Tibial artery (tissue), 4 donors: ENCODE measurements around the gene GET4.

Experiments
- DNase-seq, 2 donors: peaks; one replicate each; pipeline ENCODE4 v3.0.0-alpha.2; 2019
- H3K27ac ChIP-seq, 2 donors: fragments of 200-600 bp; sonication (generic) in 1 of 2; 1 replicate in 1 of 2; 2 replicates in 1 of 2; pipeline ENCODE4 v1.5.1; 2018 to 2019; ENCODE audit warnings: mild to moderate bottlenecking in 1 of 2
- H3K27me3 ChIP-seq, 2 donors: fragments of 200-600 bp; sonication (generic) in 1 of 2; one replicate each; pipeline versions ENCODE4 v1.5.1 to v1.6.0; 2016 to 2019
- H3K36me3 ChIP-seq, 3 donors: fragments of 200-600 bp; sonication (generic) in 2 of 3; one replicate each; pipeline ENCODE4 v1.5.1; 2016 to 2019; ENCODE audit warnings: mild to moderate bottlenecking in 2 of 3
- H3K4me1 ChIP-seq, 4 donors: fragments of 200-600 bp; sonication (generic) in 2 of 4; 1 replicate in 3 of 4; 2 replicates in 1 of 4; pipeline ENCODE4 v1.5.1; 2016 to 2019
- H3K4me3 ChIP-seq, 2 donors: fragments of 200-600 bp; sonication (generic) in 1 of 2; 1 replicate in 1 of 2; 2 replicates in 1 of 2; pipeline ENCODE4 v1.5.1; 2018 to 2019; ENCODE audit warnings: mild to moderate bottlenecking in 2 of 2
- H3K9me3 ChIP-seq, 3 donors: fragments of 200-600 bp; sonication (generic) in 1 of 3; one replicate each; pipeline ENCODE4 v1.5.1; 2016 to 2019
- intact Hi-C: fragments of 100-400 bp; cut with DNase I; formaldehyde crosslinking; loops from one replicate; pipeline ENCODE4 v1.15.0; 2023; ENCODE audit warnings: low total_unique reads
- TF ChIP-seq, protein P1 (sequence below), 2 experiments: fragments of 200-600 bp in 1 of 2; fragments of 450-650 bp in 1 of 2; IDR thresholded peaks; one replicate each; pipeline ENCODE4 v1.5.1; 2017 to 2019; ENCODE audit warnings: antibody characterized with exemption in 2 of 2, mild to moderate bottlenecking in 1 of 2, moderate library complexity in 1 of 2

GET4 gene

DNA sequence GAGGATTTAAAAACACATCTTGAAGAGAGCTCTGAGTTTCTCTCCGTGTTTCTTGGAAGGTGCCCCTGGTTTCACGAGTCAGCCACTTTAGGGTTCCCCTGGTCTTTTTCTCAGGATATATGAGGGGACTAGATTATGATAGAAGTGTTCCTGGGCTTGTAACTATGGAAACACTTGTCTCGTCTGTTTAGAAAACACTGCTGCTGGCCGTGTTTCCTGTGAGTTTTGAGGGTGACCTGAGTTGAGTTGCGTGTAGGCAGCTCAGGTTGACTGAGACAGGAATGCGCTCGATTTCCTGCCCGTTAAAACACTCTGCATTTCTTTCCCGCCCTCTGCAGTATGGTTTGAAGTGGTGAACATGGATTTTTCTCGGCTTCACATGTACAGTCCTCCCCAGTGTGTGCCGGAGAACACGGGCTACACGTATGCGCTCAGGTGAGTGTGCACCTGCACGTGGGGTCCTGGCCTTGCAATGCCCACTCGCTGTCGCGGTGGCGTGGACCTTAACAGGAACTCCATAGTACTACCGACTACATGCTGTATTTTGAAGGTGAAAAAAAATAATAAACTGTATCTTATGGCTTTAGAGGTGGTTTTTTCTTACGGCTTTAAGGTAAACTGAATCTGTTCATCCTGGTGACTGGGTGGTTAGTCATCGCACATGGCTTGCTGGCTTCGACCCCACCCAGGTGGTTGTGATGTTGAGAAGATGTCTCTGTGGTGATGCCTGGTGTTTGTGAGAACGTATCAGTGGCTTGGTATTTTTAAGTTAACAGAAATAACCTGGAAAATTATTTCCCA, 44.0 kb upstream of the GET4 start, which contains the start of gene SUN1:
TSS of gene SUN1 (plus strand) at position 310 of the 801 bp plus-strand sequence. CDS start at position 359, 49 bp downstream.
- Histone ChIP-seq H3K4me1 (peaks cover 22 to 95% (median 68%) of the 10 kb centered on the region in 4 donors), H3K4me3 (peak within 1 kb of the TSS; percentile 23 to 34), H3K27me3 (no peaks in the 10 kb centered on the region), H3K27ac (peak within 1 kb of the TSS; percentile 87 to 91), H3K9me3 (no peaks in the 10 kb centered on the region), H3K36me3 (peaks cover 0 to 7% (median 0%) of the 10 kb centered on the region in 3 donors)
- intact Hi-C loops: loop anchor here (10.0 kb wide), 1 partner anchor 48 kb away; no protein-coding TSS in a partner anchor
- no peak for DNase-seq
- TF ChIP-seq, protein P1, sequence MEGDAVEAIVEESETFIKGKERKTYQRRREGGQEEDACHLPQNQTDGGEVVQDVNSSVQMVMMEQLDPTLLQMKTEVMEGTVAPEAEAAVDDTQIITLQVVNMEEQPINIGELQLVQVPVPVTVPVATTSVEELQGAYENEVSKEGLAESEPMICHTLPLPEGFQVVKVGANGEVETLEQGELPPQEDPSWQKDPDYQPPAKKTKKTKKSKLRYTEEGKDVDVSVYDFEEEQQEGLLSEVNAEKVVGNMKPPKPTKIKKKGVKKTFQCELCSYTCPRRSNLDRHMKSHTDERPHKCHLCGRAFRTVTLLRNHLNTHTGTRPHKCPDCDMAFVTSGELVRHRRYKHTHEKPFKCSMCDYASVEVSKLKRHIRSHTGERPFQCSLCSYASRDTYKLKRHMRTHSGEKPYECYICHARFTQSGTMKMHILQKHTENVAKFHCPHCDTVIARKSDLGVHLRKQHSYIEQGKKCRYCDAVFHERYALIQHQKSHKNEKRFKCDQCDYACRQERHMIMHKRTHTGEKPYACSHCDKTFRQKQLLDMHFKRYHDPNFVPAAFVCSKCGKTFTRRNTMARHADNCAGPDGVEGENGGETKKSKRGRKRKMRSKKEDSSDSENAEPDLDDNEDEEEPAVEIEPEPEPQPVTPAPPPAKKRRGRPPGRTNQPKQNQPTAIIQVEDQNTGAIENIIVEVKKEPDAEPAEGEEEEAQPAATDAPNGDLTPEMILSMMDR (IDR thresholded peaks at IDR 0.05): no peak

DNA sequence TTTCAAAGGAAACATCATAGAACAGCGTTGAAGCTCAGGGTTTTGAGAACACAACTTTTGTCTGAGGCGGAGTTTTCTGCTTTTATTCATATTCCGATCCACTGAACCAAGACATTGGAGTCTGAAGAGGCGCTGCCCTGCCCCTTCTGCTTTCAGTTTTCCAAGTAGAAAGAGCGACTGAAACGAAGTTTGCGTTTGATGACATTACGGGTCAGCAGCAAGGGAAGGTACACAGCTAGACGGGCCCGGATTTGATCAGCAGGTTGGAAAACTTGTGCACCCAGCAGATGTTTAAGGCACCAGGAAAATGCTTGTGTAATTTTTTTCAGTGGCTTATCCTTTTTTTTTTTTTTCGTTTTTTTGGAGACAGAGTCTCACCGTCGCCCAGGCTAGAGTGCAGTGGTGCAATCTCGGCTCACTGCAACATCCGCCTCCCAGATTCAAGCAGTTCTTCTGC, 43.4 kb upstream of the GET4 start:
- no peak for DNase-seq
- no peaks in the 10 kb centered on the region for H3K9me3 ChIP-seq
- H3K27ac ChIP-seq: peak overlapping the region; percentile 87 to 91
- H3K27me3 ChIP-seq: no peaks in the 10 kb centered on the region
- intact Hi-C loops: loop anchor here (10.0 kb wide), 1 partner anchor 48 kb away; no protein-coding TSS in a partner anchor
- peaks cover 0 to 9% (median 0%) of the 10 kb centered on the region in 3 donors for H3K36me3 ChIP-seq
- H3K4me3 ChIP-seq: peak overlapping the region in 1 of 2 donors; percentile 34
- H3K4me1 ChIP-seq: peaks cover 22 to 96% (median 70%) of the 10 kb centered on the region in 4 donors
- TF ChIP-seq, protein P1 (IDR thresholded peaks at IDR 0.05): no peak

DNA sequence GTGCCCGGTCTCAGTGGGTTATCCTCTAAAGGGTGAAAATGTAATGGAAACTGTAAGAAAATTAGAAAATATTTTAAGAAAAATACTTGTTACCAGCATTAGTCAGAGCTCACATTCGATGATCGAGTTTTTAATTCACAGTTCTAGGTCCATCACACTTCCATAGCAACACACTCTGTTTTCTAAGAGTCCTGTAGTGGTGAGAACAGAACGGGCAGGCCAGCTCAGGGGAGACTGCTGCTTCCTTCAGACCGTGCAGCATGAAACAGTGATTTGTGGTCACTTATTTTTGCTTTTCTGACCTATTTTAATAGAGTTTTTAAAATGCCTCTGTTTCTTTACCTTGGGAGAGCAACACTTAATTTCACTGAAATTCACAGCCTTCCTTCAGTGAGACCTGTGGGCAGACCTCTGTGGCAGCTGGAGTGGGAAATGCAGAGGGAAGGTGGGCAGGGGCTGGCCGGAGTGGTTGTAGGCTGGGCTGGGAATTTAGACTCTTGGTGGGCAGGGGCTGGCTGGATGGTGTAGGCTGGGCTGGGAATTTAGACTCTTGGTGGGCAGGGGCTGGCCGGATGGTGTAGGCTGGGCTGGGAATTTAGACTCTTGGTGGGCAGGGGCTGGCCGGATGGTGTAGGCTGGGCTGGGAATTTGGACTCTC, 42.6 kb upstream of the GET4 start:
- TF ChIP-seq, protein P1 (IDR thresholded peaks at IDR 0.05): no peak
- H3K36me3 ChIP-seq: peaks cover under 1 to 13% (median 4%) of the 10 kb centered on the region in 3 donors
- H3K4me3 ChIP-seq: no peak overlapping the region
- H3K9me3 ChIP-seq: no peaks in the 10 kb centered on the region
- H3K4me1 ChIP-seq: peaks cover 22 to 97% (median 73%) of the 10 kb centered on the region in 4 donors
- intact Hi-C loops: loop anchor here (10.0 kb wide), 1 partner anchor 49 kb away; no protein-coding TSS in a partner anchor
- no peak for DNase-seq
- peak overlapping the region; percentile 87 to 91 for H3K27ac ChIP-seq
- no peaks in the 10 kb centered on the region for H3K27me3 ChIP-seq

DNA sequence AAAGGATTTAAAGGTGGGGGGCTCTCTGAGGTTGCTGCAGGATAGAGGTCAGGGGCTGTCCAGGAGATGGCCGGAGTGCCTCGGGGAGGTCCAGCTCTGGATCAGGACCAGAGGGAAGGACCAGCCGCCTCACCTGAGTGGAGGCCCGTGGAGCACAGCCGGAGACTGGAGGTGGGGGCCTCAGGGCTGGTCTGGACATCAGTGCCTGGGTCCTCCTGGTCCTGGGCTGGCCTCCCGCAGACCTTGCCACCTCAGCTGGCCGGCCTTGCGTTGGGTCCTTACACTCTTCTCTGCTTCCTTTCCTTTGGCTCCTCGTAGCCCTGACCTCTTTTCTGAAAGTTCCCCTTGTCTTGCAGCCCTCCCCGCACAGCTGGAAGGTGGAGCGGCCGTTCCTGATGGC, 42.1 kb upstream of the GET4 start:
- intact Hi-C loops: loop anchor here (10.0 kb wide), 1 partner anchor 49 kb away; no protein-coding TSS in a partner anchor
- H3K27ac ChIP-seq: peak overlapping the region; percentile 87 to 91
- H3K27me3 ChIP-seq: no peaks in the 10 kb centered on the region
- peaks cover 6 to 19% (median 9%) of the 10 kb centered on the region in 3 donors for H3K36me3 ChIP-seq
- no peaks in the 10 kb centered on the region for H3K9me3 ChIP-seq
- TF ChIP-seq, protein P1 (IDR thresholded peaks at IDR 0.05): no peak
- H3K4me1 ChIP-seq: peaks cover 22 to 97% (median 71%) of the 10 kb centered on the region in 4 donors
- DNase-seq: no peak
- no peak overlapping the region for H3K4me3 ChIP-seq

DNA sequence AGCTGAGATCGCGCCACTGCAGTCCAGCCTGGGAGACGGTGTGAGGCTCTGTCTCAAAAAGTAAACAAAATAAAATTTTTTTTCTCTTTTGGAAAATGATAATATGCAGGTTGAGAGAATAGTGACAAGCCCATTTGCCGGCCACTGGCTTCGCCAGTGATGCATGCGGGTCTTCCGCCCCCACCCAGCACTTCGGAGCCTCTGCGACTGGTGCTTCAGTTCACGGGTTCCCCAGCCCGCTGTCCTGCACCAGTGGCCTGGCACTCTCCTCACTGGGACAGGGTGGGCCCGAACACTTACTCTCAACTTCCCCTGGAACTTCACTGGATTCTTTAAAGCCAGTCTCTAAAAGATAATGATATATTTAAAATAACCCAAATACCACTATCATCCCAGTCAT, 41.3 kb upstream of the GET4 start:
- intact Hi-C loops: loop anchor here (5.0 to 10.0 kb wide), 2 partner anchors 37 to 50 kb away; no protein-coding TSS in a partner anchor
- no peaks in the 10 kb centered on the region for H3K9me3 ChIP-seq
- TF ChIP-seq, protein P1 (IDR thresholded peaks at IDR 0.05): no peak

More for the DNA sequence above, 41.3 kb upstream of the GET4 start:
- H3K4me1 ChIP-seq: peaks cover 19 to 91% (median 67%) of the 10 kb centered on the region in 4 donors
- no peak overlapping the region for H3K4me3 ChIP-seq
- peaks cover 10 to 26% (median 14%) of the 10 kb centered on the region in 3 donors for H3K36me3 ChIP-seq
- no peak for DNase-seq
- peak overlapping the region; percentile 87 to 91 for H3K27ac ChIP-seq
- H3K27me3 ChIP-seq: no peaks in the 10 kb centered on the region
